Measurements from ENCODE around the gene SNX12.
"Not testable (repeated sequence)": the region's sequence is repeated elsewhere in the genome, so short reads cannot be mapped to it uniquely, and the experiment has no call there.

Gene SNX12

DNA sequence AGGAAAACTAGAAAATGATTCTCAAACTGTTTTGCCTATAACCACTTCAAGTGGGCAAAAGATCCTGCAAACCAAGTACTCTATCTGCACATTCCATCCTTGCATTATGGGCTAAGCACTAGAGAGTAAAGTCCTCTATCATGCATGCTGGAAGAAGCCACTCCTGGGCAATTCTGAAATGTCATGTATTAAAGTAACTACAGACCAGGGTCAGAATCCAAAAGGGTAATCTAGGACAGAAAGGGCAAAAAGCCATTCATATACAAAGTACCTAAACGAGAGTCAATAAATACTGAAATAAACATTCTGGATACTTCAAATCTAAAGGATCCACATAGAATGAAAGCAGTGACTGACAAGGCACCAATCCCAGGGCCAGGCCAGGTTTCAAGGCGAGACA, 1.0 kb downstream of the SNX12 start:
- DNase-seq (ENCODE audit: insufficient read length, low spot score) (no peak), FAIRE-seq (no peak)
- no peak for TF ChIP-seq POLR2A (IDR thresholded peaks at IDR 0.05; ENCODE audit: low read depth, low read length)

DNA sequence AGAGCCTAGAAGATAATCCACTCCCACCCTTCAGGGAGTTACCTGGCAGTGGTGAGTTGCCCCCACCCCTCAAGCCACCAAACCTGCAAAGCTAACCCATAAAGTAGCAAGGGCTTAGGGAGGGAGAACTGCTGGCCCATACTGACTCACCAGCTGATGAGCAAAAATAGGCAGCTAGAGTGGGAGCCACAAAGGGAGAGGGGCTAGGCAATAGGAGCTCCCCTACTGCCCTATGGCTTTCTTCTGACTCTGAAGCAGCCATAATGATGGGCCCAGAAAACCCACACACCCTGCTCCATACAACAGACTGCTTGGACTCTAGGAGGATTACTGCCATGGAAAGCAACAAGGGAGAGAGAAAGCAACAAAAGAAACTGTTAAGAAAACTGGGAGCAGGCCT, 8.0 kb downstream of the SNX12 start:
- no peak for FAIRE-seq
- DNase-seq (ENCODE audit: insufficient read length, low spot score): no peak
- no peak for TF ChIP-seq POLR2A (IDR thresholded peaks at IDR 0.05; ENCODE audit: low read depth, low read length)

DNA sequence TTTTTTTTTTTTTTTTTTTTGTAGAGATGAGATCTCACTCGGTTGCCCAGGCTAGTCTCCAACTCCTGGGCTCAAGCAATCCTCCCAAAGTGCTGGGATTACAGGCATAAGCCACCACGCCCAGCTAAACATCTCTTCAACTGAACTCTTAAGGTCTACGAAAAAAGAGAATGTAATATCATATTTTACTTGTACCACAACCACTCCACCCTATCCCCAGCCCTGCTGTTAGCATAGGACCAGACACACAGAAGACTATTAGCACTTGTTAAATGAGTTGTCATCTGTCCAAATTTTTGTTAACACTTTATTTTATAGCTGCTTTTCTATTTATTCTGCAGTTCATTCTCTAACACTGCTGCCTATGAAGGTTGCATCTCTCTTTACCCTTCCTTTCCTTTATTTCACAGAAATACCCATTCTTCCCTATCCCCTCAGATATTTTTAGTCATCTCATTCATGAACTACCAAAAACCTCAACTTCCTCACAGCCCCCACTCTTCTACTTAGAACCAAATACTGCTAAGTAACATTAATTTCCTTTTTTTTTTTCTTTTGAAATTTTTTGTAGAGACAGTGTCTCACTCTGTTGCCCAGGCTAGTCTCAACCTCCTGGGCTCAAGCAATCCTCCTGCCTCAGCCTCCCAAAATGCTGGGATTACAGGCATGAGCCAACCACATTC, 10.1 kb downstream of the SNX12 start:
- FAIRE-seq (no peak), DNase-seq (ENCODE audit: insufficient read length, low spot score) (no peak)
- TF ChIP-seq POLR2A (IDR thresholded peaks at IDR 0.05; ENCODE audit: low read depth, low read length): no peak

DNA sequence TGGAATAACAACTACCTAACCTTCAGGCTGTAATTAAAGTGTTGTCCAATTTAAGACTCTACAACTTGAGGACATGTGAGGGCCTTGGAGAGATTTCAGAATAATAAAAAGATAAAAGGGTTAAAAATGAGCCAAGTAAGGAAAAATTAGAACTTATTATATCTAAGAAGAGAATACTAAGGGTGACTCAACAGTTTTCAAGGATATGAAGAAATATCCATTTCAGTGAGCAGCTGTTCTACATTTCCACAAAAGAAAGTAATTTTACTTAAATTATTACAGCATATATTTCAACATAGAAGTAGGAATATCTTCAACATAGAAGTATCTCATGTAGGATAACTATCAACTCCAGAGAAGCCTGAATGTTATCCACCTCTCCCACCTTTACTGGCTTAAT, 11.3 kb downstream of the SNX12 start:
- FAIRE-seq: no peak
- TF ChIP-seq POLR2A (IDR thresholded peaks at IDR 0.05; ENCODE audit: low read depth, low read length): no peak
- DNase-seq (ENCODE audit: insufficient read length, low spot score): no peak

DNA sequence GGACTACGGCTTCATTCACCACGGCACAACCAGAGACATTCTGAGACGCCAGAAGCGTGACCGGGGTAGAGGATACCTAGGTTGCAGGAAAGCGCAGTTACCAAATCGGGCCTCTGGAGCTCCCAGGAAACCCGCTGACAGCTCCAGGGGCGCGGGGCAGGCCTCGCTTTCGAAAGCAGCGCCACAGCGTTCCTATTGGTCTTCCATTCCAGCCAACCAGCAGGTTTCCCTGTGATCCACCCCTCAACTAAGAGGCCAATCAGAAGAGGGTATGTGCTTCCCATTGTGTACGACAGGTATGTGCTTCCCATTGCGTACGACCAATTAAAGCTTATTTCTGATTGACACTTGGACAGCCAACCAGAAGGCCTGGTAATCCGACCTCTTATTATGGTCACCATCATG, 14.9 kb downstream of the SNX12 start:
- no peak for DNase-seq (ENCODE audit: insufficient read length, low spot score)

DNA sequence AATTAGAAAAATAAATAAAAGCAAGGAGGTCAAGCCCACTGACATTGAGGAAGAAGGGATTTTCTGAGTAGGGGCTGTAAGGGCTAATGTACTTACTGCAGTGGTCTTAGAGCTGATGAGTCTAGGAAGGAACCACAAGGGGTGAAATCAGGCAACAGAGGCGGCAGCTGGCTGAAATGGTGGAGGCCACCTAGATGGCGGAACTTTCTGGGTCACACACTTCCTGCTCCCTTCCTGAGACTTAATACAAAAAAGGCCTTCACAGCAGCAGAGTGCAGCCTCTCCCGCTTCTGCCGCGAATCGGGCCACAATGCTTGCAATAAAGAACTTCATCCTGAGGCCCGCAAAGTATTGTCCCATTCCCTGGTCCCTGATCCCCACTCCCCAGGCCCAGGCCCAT, 15.4 kb downstream of the SNX12 start:
- DNase-seq (ENCODE audit: insufficient read length, low spot score): no peak
- no peak for FAIRE-seq
- no peak for TF ChIP-seq POLR2A (IDR thresholded peaks at IDR 0.05; ENCODE audit: low read depth, low read length)

More for the DNA sequence above, 14.9 kb downstream of the SNX12 start:
- TF ChIP-seq POLR2A (IDR thresholded peaks at IDR 0.05; ENCODE audit: low read depth, low read length): no peak
- no peak for FAIRE-seq

DNA sequence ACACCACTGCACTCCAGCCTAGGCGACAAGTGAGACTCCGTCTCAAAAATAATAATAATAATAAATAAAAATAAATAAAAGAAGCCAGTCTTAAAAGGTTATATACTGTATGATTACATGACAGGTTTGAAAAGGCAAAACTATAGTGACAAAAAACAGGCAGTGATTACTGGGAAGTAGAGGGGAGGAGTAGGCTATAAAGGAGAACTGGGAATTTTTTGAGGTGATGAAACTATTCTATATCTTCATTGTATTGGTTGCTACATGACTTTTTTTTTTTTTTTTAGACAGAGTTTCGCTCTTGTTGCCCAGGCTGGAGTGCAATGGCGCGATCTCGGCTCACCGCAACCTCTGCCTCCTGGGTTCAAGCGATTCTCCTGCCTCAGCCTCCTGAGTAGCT, 20.2 kb downstream of the SNX12 start:
- DNase-seq (ENCODE audit: insufficient read length, low spot score); FAIRE-seq: not testable (repeated sequence)

DNA sequence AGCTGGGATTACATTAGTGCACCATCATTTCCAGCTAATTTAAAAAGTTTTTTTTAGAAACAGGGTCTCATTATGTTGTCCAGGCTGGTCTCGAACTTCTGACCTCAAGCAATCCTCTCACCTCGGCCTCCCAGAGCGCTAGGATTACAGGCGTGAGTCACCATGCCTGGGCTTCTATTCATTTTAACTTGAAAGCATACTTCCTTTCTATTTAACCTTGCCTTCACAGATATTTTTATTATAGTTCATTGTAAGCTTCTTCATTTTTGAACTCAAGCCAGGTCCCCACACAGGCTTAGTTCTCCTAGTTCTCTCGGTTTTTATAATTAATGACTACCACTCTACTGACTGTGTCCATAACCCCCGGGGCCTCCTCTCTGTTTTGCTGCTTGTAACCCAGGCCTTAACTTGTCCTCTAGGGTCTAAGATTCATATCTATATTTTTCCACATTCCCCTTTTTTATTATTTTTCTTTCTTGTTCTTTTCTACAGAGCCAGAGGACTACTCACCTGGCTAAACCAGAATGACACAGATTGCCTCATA, 50.7 kb downstream of the SNX12 start:
- no peak for FAIRE-seq
- no peak for DNase-seq (ENCODE audit: insufficient read length, low spot score)
- no peak for TF ChIP-seq POLR2A (IDR thresholded peaks at IDR 0.05; ENCODE audit: low read depth, low read length)
